HG02759 (cell line): ENCODE results near the gene ARHGEF16.

Source experiments
- ATAC-seq: cut with Tn5 transposase; IDR thresholded peaks from one replicate; pipeline ENCODE4 v1.9.1; 2021; ENCODE audit warnings: mild to moderate bottlenecking, moderate library complexity; ENCODE audit not compliant: unreplicated experiment

The ARHGEF16 gene

GRCh38 chr1:3498986-3499385 lies 44.5 kb downstream of the ARHGEF16 start:
- no peak for ATAC-seq

- no peak for ATAC-seq
Measured at GRCh38 chr1:3499611-3500010, 45.1 kb downstream of the ARHGEF16 start.

DNA sequence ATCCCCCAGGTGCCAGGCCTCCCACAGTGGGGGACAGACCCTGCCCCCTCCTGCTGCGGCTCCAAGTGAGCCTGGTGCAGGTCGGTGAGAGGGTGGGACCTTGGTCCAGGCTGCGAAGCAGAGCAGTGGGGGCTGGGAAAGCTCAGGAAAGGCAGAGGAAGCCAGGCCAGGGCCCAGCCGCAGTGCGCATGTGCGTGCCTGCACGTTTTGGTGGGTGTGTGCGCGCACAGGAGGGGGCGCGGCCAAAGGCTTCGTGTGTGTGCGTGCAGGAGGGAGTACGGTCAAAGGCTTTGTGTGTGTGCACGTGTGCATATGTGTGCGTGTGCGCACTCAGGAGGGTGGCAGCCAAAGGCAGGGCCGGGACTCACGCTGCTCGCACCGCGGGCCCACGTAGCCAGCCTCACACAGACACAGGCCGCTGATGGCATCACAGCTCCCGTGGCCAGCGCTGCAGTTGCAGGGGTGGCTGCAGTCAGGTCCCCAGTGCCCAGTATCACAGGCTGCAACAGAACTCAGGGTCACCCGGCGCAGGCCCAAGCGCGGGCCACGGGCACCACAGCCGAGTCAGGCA lies 45.9 kb downstream of the ARHGEF16 start:
- no peak for ATAC-seq

DNA sequence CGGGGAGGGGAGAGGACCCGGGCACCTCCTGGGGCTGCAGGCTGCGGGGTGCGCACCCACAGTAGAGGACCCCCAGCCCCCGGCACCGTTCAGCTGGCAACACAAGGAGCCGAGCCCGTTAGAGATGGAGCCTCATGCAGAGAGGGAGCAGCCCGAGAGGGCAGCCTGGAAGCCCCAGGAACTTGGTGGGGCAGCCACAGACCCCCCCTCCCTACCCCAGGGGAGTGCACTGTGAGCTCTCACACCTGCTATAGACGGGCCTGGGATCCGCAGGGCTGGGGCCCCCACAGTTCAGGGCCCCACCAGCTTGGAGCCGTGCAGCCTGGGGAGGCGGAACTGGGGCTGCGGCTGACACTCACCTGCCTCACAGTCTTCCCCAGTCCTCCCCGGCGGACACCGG lies 47.0 kb downstream of the ARHGEF16 start:
- no peak for ATAC-seq

DNA sequence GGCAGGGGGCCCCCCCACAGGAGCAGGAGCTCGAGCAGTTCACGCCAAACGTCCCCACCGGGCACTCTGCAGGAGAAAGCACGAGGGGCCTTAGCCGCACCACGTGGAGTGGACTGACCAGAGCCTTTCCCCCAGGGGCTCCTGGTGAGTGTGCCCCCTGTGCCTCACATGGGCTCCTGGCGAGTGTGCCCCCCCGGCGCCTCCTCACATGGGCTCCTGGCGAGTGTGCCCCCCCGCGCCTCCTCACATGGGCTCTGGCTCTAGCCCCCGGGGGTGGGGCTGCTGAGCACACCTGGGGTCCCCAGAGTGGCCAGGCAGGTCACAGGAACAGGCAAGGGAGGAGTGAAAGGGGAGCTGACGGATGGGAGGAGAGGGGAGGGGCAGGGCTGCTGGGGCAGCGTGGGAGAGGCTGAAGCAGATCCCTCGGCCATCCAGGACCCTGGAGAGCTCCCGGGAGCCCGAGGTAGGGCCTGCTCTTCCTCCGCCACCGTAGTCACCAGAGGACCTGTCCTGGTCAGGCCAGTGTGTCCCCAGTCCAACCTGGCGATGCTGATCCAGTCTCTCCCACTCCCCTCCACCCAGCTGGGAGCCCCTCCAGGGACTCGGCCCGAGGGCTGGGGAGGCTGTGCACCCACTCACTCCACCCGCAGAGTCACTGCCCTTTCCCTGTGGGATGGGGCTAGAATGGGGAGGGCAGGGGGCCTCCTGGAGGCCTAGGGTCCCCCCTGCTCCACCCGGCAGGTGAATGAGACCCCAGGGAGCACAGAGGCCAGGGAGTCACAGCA lies 47.6 kb downstream of the ARHGEF16 start:
- ATAC-seq = no peak

DNA sequence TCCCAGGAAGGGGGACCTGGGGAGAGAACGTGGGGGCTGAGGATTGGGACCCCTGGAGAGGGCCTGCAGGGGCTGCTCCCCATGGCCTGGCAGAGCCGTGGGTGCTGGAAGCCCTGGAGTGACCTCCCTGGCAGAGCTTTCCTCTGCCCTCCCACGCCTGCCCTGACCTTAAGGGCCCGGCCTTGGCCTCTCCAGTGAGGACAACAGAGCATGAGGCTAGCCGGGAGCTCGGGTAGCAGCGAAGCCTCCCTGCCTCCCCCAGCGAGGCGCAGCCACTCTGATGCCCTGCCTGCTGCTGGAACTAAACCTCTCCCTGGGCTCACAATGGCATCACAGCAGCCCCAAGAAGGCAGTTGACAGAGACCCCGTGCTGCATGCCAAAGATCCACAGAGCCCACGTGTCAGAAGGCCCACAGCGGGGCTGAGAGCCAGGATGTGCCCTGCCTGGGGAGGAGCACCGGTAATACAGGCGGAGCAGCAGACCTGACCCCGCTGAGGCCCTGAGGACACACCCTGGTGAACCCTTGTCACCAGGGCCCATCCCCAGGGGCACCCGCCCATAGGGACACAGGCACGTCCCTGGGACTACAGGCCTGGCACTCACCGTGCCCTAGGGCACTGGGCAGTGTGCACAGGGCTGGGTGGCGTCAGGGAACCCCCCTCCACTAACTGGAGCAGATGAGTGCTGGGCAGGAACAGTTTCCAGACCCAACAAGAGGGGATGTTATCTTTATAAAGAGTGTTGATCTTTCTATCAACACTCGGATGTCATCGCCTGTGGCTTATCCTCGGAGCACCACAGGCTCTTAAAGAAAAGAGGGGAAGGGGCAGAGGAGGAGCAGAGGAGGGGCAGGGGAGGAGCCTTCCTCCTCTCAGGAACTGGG lies 48.4 kb downstream of the ARHGEF16 start:
- ATAC-seq = no peak

GRCh38 chr1:3503525-3503886 lies 49.0 kb downstream of the ARHGEF16 start:
- no peak for ATAC-seq

DNA sequence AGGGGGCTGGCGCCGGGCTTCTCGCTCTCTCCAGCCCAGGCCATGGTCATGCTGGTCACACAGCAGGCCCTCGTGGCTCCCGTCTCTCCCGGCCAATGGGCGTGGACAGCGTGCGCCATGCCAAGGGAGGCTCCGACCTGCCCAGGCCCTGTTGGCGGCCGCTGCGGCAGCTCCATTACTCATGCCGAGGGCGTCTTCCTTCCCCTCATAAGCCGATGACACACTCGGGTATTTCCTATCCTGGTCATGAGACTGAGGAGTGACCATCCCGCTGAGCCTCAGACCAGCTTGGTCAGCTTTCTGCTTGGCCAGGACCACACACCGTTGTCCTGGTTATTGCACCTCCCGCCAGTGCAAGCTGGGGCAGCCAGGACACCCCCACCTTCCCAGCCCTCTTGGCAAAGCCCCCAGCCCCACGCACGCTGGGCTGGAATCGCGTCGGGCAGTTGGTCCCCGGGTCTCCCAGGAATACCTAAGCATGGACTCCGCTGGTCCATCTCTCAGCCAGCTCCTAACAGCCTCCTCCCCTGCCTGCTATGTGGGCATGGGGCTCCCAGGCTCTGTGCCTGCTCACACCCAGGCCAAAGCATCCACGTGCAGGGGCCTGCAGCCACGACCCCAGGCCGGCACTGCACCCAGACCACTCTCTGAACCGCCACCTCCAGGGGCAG lies 49.8 kb downstream of the ARHGEF16 start:
- no peak for ATAC-seq

DNA sequence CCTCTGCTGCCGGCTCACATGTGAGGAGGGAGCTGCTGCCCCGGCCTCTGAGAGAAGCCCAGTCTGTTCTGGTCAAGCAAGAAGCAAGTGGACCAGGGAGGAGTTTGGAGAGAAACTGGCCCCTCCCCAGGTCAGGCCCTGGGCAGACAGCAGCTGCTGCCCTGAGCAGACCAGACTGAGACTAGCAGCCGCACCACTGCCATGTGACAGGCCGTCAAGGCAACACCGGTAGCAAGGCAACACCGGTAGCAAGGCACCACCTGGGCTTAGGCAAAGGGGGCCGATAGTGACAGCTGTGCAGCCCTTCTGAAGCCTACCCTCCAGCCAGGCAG lies 50.3 kb downstream of the ARHGEF16 start:
- ATAC-seq = no peak

DNA sequence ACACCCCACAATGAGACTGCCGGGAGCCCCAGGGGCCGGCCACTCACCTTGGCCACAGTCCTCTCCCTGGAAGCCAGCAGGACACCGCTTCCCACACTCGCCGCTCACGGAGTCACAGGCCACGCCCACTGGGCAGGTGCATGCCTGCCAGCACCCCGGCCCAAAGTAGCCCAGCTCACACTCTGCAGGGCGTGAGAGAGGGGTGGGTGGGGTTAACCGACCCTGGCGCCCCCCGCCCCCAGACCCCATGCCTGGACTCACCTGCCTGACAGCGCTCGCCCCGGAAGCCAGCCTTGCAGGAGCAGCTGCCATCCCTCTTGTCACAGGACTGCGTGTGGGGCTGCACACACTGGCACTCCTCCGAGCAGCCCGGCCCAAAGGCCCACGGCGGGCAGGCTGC lies 50.7 kb downstream of the ARHGEF16 start:
- no peak for ATAC-seq

GRCh38 chr1:3506041-3506440 lies 51.6 kb downstream of the ARHGEF16 start:
- no peak for ATAC-seq

- ATAC-seq = no peak
Measured at GRCh38 chr1:3506943-3507342, 52.5 kb downstream of the ARHGEF16 start.

- ATAC-seq = no peak
Measured at GRCh38 chr1:3507636-3508275, 53.3 kb downstream of the ARHGEF16 start.

GRCh38 chr1:3508757-3509415 lies 54.4 kb downstream of the ARHGEF16 start:
- ATAC-seq = no peak

- no peak for ATAC-seq
Measured at GRCh38 chr1:3509721-3510120, 55.3 kb downstream of the ARHGEF16 start.

- no peak for ATAC-seq
Measured at GRCh38 chr1:3510136-3510955, 55.9 kb downstream of the ARHGEF16 start.

DNA sequence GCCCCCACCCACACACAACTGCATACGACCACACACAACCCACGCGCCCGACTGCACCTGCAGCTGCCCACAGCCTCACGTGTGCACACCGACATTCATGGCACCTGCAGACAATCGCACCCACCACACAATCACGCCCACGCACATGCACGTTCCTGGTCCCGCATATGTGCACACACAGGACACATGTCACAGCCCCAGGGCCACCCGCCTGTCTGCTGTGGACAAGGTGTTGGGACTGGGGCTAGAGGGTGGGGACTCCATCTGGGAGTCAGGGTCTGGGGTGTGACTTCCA lies 56.4 kb downstream of the ARHGEF16 start:
- no peak for ATAC-seq

DNA sequence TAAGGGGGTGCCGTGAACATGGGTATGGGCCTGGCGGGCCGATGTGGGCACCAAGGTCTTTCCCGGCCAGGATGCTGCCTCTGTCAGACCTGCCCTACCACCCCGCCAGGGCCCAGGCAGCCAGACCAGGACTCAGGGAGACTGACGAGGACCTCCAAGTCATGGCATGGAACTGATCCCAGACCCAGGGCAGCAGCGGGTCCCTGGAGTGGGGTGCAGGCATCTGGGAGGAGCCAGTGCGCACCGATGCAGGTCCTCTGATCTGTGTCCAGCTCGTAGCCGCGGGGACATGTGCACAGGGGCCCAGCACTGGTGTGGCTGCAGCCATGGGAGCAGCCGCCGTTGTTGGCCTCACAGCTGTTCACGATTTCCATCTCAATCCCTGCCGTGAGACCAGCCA lies 56.8 kb downstream of the ARHGEF16 start:
- ATAC-seq = no peak

GRCh38 chr1:3511856-3512255 lies 57.4 kb downstream of the ARHGEF16 start:
- ATAC-seq = no peak

GRCh38 chr1:3514404-3514803 lies 59.9 kb downstream of the ARHGEF16 start:
- no peak for ATAC-seq
